ENCODE results near the gene POPDC3.
"Not testable (repeated sequence)": the region's sequence is repeated elsewhere in the genome, so short reads cannot be mapped to it uniquely, and the experiment has no call there.

The POPDC3 gene

GRCh38 chr6:105194591-105194990, 14.8 kb upstream of the POPDC3 start:
- DNase-seq = no peak

GRCh38 chr6:105194106-105194505, 14.3 kb upstream of the POPDC3 start:
- DNase-seq = no peak

- DNase-seq = no peak
Measured at GRCh38 chr6:105193647-105194046, 13.8 kb upstream of the POPDC3 start.

- DNase-seq = no peak
Measured at GRCh38 chr6:105192707-105193465, 13.1 kb upstream of the POPDC3 start.

- DNase-seq = no peak
Measured at GRCh38 chr6:105191351-105191750, 11.5 kb upstream of the POPDC3 start.

- no peak for DNase-seq
Measured at GRCh38 chr6:105189026-105189820, 9.4 kb upstream of the POPDC3 start.

- DNase-seq = no peak
Measured at GRCh38 chr6:105188251-105188650, 8.4 kb upstream of the POPDC3 start.

DNA sequence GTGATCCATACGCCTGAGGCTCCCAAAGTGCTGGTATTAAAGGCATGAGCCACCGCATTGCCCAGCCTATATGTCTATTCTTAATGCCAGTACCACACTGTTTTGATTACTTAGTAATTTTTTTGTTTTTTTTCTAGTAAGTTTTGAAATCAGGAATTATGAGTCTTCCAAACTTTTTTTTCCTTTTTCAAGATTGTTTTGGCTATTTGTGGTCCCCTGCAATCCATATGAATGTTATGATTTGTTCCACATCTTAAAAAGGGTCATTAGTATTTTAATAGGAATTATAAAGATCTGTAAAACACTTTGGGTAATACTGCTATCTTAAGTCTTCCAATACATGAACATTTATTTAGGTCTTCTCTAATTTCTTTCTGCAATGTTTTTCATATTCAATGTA, 6.8 kb upstream of the POPDC3 start:
- no peak for DNase-seq

DNA sequence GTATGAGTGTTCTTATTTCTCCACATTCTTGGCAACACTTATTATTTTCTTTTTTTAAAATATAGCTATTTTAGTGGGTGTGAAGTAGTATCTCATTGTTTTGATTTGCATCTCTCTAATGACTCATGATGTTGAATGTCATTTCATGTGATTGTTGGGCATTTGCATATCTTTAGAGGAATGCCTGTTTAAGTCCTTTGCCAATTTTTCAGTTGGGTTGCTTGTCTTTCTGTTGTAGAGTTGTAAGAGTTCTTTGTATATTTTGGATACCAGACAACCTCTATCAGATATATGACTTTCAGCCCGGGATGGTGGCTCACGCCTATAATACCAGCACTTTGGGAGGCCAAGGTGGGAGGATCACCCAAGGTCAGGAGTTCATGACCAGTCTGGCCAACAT, 5.1 kb upstream of the POPDC3 start:
- DNase-seq = no peak

GRCh38 chr6:105181981-105182515, 2.2 kb upstream of the POPDC3 start:
- DNase-seq = no peak

GRCh38 chr6:105178636-105179035, 1.2 kb downstream of the POPDC3 start:
- DNase-seq = no peak

DNA sequence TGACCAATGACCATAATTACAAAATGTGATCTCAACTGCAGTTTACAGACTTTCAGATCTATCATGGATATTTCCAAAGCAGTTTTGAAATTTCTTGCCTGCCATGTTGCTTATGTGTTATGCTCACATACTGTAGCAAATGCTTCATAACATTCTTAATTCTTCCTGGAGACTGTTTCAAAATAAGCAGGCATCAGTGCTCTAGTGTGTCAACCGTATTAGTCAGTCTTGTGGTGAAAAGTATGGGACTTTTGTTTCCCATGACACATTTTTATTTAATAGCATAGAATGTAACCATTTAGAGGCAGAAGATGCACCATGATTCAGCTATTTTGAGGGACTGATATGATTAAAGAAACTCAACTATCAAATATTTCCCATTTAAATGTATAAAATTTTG, 1.7 kb downstream of the POPDC3 start:
- no peak for DNase-seq

DNA sequence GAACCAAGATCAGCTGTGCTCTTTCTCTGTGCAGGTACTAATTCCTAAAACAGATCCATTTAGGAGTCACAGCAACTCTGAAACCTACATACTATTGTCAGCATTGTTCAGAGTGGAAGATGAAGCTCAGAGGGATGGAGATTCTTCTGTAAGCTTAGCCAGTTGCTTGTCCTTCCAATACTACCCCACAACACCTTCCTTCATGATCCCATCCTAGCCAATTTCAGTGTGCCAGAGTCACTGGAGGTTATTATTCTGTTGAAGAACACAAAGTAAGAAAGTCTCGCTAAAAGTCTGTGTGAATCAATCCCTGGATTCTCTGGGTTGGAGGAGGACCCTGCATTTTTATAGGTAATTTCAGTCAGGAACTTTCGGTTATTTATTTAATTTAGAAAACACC, 2.3 kb downstream of the POPDC3 start:
- peak in 1 of 14 donors; percentile 18 for DNase-seq

GRCh38 chr6:105174512-105174911, 5.3 kb downstream of the POPDC3 start:
- DNase-seq = no peak

DNA sequence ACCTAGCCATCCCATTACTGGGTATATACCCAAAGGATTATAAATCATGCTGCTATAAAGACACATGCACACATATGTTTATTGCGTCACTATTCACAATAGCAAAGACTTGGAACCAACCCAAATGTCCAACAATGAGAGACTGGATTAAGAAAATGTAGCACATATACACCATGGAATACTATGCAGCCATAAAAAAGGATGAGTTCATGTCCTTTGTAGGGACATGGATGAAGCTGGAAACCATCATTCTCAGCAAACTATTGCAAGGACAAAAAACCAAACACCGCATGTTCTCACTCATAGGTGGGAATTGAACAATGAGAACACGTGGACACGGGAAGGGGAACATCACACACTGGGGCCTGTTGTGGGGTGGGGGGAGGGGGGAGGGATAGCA, 7.3 kb downstream of the POPDC3 start:
- not testable (repeated sequence) for DNase-seq

- no peak for DNase-seq
Measured at GRCh38 chr6:105170059-105170458, 9.8 kb downstream of the POPDC3 start.

GRCh38 chr6:105167914-105168313, 11.9 kb downstream of the POPDC3 start:
- DNase-seq = no peak

DNA sequence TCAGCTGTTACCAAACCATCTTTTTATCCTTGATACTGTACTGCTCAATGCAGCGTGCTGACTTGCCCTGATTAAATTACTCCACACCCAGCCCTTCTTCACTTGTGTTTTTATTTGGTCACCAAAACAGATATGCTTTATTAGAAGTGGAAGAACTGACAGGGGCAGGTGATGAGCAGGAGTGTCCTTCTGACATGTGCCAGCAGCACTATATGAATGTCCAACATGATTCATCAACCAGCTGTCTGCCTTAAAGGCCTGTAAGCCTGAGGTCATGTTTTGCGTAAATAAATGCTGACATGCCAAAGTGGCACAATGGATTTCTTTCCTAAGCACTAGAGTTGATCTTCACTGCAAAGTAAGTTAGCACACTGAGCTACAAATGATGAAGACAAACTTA, 15.4 kb downstream of the POPDC3 start:
- peak in 1 of 14 donors; percentile 15 for DNase-seq

DNA sequence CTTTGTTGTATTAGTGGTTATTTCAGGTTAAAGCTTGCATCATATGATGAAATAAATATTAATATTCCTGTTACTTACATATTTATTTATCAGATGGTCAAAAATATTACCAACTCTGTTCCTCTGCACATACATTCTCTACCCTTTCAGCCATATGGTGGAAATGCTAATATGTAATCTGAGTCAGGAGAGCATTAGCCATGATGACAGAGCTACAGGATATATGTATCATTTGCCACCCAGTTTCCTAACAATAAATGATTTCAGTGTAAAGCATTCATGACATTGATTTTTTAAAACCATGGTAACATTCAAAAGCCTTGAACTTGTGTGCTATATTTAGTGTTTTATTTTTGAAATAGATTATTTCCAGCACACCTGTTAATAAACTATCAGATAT, 16.6 kb downstream of the POPDC3 start:
- DNase-seq = no peak

DNA sequence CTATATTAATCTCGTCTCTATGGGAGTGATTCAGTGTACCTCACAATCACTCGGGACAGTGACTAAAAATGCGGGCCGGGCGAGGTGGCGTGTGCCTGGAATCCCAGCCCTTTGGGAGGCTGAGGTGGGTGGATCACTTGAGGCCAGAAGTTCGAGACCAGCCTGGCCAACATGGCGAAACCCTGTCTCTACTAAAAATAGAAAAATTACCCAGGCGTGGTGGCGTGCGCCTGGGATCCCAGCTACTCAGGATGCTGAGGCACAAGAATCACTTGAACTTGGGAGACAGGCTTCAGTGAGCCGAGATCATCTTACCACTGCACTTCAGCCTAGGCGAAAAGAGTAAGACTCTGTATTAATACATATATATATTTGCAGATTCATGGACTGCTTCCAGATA, 17.4 kb downstream of the POPDC3 start:
- no peak for DNase-seq

DNA sequence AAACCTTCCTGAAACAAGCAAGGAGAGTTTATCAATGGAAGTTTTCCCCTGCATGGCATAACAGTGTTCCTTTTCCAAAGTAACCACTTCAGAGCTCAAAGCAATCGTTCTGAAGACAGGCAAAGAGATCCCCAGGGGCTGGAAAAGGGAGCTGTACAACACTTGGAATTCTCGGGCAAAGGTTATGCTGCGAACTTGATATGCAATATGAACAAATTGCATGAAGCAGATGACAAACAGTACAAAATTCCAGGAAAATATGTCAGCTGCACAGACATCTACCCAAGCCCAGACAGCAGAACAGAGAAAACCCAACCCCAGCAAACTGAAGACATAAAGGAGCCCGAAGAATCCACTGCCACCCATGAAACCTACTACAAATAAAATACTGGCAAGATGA, 18.4 kb downstream of the POPDC3 start:
- DNase-seq = no peak

DNA sequence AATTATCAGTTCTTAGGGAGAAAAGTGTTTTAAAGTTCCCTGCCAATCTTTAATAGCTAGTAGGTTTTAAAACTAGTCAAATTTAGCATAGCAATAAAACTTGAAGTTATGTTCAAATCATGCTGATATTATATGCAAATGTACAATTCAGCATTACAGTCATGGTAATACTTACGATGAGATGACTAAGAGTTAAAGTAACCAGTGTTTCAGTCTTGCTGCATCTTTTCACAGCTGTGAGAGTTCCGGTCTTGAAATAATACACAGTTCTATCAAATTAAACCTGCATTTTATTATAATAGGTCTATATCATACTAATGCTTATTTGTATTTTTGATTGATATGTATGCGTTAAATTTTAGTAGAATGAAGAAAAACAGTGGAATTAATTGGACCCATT, 26.1 kb downstream of the POPDC3 start:
- DNase-seq = no peak

DNA sequence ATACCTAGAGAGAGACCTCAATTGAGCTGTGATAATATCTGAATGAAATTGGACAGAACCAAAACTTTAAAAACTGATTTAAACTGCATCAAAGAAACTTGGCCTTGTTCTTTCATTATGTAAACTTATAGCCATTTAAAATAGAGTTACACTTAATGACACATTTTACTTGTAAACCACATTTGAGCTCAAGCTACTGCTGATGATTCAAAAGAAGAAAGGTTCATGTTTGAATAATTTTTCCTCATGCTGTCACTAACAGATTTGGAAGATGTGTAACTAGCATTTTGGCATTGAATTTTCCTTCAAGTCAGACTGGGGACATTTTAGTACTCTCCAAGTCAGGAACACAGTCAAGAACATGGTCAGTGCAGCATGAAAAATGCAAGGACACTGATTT, 26.9 kb downstream of the POPDC3 start:
- no peak for DNase-seq

DNA sequence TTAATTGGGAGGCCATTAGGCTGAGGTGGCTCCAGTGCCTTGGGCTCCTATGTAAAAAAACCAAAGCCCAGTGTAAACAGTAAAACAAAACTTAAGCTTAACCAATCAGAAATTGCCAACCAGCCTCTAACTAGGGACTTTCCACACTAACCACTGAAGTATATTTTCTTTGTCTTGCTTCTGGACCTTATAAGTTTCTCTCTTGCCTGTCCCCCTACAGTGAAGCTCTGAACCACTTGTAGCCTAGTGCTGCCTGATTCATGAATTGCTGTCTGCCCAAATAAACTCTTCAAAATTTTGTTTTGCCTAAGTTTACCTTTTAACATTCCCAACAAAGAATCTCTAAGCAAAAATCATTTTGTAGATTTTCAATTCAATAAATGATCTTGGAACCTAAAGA, 28.2 kb downstream of the POPDC3 start:
- no peak for DNase-seq
